ENCODE data around the gene TNFAIP8L3. TPM values are rescaled to one million over a fixed set of nuclear protein-coding genes. Genes with fewer than 3 reads are reported as not detected.

Gene TNFAIP8L3
- total and polyA plus RNA-seq, 9 of the 15 experiments (the other 6 are each of a cell fraction or from before 2014, with no cell fraction given): 0.13 TPM; not detected in 8

- no peak for FAIRE-seq
- POLR2A ChIA-PET: no interaction called here
Observed at GRCh38 chr15:51022206-51022605, 72.5 kb downstream of the TNFAIP8L3 start.

DNA sequence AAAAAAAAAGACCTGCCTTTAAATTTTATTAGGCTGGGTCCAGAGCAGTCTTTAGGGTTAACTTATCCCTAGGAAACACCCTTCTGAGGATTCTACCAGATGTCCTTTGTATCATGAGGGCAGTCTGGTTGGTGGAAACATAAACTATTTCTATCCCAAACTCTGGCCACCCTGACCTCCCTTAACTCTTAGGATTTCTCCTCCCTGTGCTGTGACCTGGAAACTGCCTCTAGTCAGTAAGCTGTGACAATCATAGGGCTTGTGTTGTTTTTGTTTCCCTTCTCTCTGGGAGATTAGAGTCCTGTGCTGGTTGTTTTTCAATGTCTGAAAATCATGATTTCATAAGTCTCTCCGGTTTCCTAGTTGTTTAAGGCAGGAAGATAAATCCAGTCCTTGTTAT lies 78.1 kb downstream of the TNFAIP8L3 start:
- no peak for DNase-seq (ENCODE audit: extremely low read depth in 1 of 4, low spot score in 3 of 4)
- Histone ChIP-seq H2AFZ (ENCODE audit: low read depth, low read length) (no peak overlapping the region), H3K9me3 (replicated peaks; ENCODE audit: control insufficient read depth, insufficient read depth, low read depth, low read length) (no peaks in the 10 kb centered on the region), H3K4me2 (ENCODE audit: insufficient read depth, low read length) (no peak overlapping the region), H3K36me3 (ENCODE audit: control insufficient read depth, insufficient read depth, low read length) (no peaks in the 10 kb centered on the region), H3K4me3 (no peak overlapping the region), H4K20me1 (replicated peaks; ENCODE audit: control insufficient read depth, insufficient read depth, low read length) (no peaks in the 10 kb centered on the region), H3K4me1 (replicated peaks in 1 of 2; ENCODE audit: control insufficient read depth in 2 of 2, insufficient read depth in 2 of 2, low read length in 2 of 2) (no peaks in the 10 kb centered on the region), H3K79me2 (ENCODE audit: control insufficient read depth, insufficient read depth, low read length) (no peaks in the 10 kb centered on the region), H3K9ac (ENCODE audit: insufficient read depth in 1 of 2, low read depth in 2 of 2, low read length in 2 of 2) (no peak overlapping the region), H3K27ac (ENCODE audit: extremely low read depth, low read depth, low read length) (no peak overlapping the region), H3K27me3 (ENCODE audit: control insufficient read depth in 2 of 2, insufficient read depth in 2 of 2, low read length in 2 of 2) (no peaks in the 10 kb centered on the region), H3K9me1 (ENCODE audit: control insufficient read depth, insufficient read depth, low read length) (no peaks in the 10 kb centered on the region)
- in situ Hi-C loops (cut with MboI) (no loop called here), intact Hi-C loops (cut with micrococcal nuclease) (no loop called here)
- BruUV-seq (replicated peaks): no TSS peak
- no peak for ATAC-seq
- 0% methylated on average over 1 of the region's 1 CpG for WGBS (ENCODE audit: insufficient coverage, low coverage, missing lambda C conversion rate)
- ChIA-PET CTCF (ENCODE audit: low intra/inter-chr PET ratio) (no interaction called here), POLR2A (interaction anchor here (1.2 kb wide), 1 partner anchor 14 kb away, joined by 3 read pairs; no protein-coding TSS in a partner anchor)
- no peak for FAIRE-seq
- TF ChIP-seq ZBTB12 (CRISPR knock-in tag; IDR thresholded peaks at IDR 0.05): no peak

More at GRCh38 chr15:51022206-51022605, 72.5 kb downstream of the TNFAIP8L3 start:
- DNase-seq (ENCODE audit: extremely low read depth in 1 of 4, low spot score in 3 of 4) (no peak), ATAC-seq (no peak)
- Histone ChIP-seq H2AFZ (ENCODE audit: low read depth, low read length) (no peak overlapping the region), H3K9me3 (replicated peaks; ENCODE audit: control insufficient read depth, insufficient read depth, low read depth, low read length) (no peaks in the 10 kb centered on the region), H3K9ac (ENCODE audit: insufficient read depth in 1 of 2, low read depth in 2 of 2, low read length in 2 of 2) (no peak overlapping the region), H3K27me3 (ENCODE audit: control insufficient read depth in 2 of 2, insufficient read depth in 2 of 2, low read length in 2 of 2) (peaks cover 0 to 5% of the 10 kb centered on the region in 2 experiments; a peak in 1 of 5 replicates), H3K79me2 (ENCODE audit: control insufficient read depth, insufficient read depth, low read length) (no peaks in the 10 kb centered on the region), H3K36me3 (ENCODE audit: control insufficient read depth, insufficient read depth, low read length) (no peaks in the 10 kb centered on the region), H4K20me1 (replicated peaks; ENCODE audit: control insufficient read depth, insufficient read depth, low read length) (no peaks in the 10 kb centered on the region), H3K27ac (ENCODE audit: extremely low read depth, low read depth, low read length) (no peak overlapping the region), H3K4me3 (no peak overlapping the region), H3K4me2 (ENCODE audit: insufficient read depth, low read length) (no peak overlapping the region), H3K9me1 (ENCODE audit: control insufficient read depth, insufficient read depth, low read length) (no peaks in the 10 kb centered on the region), H3K4me1 (replicated peaks in 1 of 2; ENCODE audit: control insufficient read depth in 2 of 2, insufficient read depth in 2 of 2, low read length in 2 of 2) (no peaks in the 10 kb centered on the region)
- CTCF ChIA-PET (ENCODE audit: low intra/inter-chr PET ratio): no interaction called here
- in situ Hi-C loops (cut with MboI) (no loop called here), intact Hi-C loops (cut with micrococcal nuclease) (no loop called here)
- TF ChIP-seq CTBP1 (IDR thresholded peaks at IDR 0.05; ENCODE audit: borderline replicate concordance) (no peak), MTA1 (IDR thresholded peaks at IDR 0.05; ENCODE audit: borderline replicate concordance) (no peak), HMG20A (CRISPR knock-in tag; conservative IDR thresholded peaks at IDR 0.05) (no peak), HMGN3 (IDR thresholded peaks at IDR 0.05; ENCODE audit: borderline replicate concordance, extremely low read depth, insufficient read length, low read depth, low read length) (no peak), ASH1L (IDR thresholded peaks at IDR 0.05; ENCODE audit: borderline replicate concordance, low read depth, partially characterized antibody) (no peak), ID3 (CRISPR knock-in tag; IDR thresholded peaks at IDR 0.05) (no peak), ID3 (tag; IDR thresholded peaks at IDR 0.05) (no peak)
- no TSS peak for BruUV-seq (replicated peaks)

Measured in K562 (cell line).